Measurements from ENCODE around the gene CD40LG. TPM values are rescaled to one million over a fixed set of nuclear protein-coding genes. Genes with fewer than 3 reads are reported as not detected.

Gene CD40LG
- total and polyA plus RNA-seq, 12 donors = 0.07 to 0.78 (median 0.25) TPM; not detected in 6

DNA sequence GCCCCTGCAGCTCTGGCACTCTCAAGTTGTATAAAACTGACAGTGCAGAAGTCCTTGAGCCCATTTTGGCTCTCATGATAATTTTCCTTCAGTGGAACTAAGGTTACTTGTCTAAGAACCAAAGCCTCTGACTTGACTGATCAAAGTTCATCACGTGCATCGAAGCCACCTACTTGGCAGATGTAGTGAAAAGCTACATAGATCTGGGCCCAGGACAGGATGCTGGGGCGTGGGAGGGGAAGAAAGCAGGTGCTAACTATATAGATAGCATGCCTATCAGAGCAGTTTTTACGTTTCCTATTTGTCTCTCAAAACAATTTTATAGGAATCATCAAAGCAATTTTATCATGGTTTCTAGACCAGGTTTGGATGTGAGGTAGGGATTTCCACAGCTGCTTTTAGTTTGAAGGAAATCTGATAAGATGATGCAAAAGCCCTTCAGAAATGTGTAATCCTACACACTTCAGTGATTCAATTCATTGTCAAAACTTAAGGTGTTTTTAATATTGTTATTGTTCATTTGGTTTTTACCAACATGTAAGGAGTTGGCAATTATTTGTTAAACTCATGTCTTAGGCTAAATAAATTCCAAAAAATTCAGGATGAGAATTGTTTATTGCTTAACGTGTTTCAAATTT, 1.2 kb upstream of the CD40LG start:
- Histone ChIP-seq H3K27ac (no peak overlapping the region), H3K4me3 (no peak overlapping the region), H3K9me3 (replicated peaks in 1 of 3) (no peaks in the 10 kb centered on the region), H3K27me3 (no peaks in the 10 kb centered on the region), H3K4me1 (replicated peaks in 1 of 2) (no peaks in the 10 kb centered on the region), H3K36me3 (replicated peaks in 1 of 2) (no peaks in the 10 kb centered on the region)
- TF ChIP-seq, protein P1, sequence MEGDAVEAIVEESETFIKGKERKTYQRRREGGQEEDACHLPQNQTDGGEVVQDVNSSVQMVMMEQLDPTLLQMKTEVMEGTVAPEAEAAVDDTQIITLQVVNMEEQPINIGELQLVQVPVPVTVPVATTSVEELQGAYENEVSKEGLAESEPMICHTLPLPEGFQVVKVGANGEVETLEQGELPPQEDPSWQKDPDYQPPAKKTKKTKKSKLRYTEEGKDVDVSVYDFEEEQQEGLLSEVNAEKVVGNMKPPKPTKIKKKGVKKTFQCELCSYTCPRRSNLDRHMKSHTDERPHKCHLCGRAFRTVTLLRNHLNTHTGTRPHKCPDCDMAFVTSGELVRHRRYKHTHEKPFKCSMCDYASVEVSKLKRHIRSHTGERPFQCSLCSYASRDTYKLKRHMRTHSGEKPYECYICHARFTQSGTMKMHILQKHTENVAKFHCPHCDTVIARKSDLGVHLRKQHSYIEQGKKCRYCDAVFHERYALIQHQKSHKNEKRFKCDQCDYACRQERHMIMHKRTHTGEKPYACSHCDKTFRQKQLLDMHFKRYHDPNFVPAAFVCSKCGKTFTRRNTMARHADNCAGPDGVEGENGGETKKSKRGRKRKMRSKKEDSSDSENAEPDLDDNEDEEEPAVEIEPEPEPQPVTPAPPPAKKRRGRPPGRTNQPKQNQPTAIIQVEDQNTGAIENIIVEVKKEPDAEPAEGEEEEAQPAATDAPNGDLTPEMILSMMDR (IDR thresholded peaks at IDR 0.05) = no peak
- no peak for TF ChIP-seq POLR2A (IDR thresholded peaks at IDR 0.05)
- 48 to 76% (median 68%) methylated on average over 3 to 5 of the region's 5 CpGs for WGBS, 4 donors
- no peak for DNase-seq
- intact Hi-C loops (cut with DNase I) = no loop called here

DNA sequence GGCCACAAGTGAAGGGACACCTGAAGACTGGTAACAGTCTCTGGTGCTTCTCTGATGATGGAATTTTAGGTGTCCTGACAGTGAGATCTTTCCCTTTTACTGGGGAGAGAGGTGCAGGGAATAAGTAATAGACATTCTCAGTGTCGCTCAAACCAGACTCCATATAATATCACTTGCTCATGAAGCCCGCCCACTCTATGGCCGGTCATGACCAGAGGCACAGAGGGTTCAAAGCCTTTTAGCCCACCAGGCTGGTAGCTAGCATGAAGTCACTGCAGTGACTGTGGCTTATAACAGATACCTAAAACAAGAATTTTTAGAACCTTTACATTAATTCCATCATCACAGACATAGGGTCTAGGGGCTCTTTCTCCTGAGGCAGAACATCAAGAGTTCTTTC, 2.9 kb downstream of the CD40LG start:
- Histone ChIP-seq H3K36me3 (replicated peaks in 1 of 2) (no peaks in the 10 kb centered on the region), H3K27ac (no peak overlapping the region), H3K9me3 (replicated peaks in 1 of 3) (no peaks in the 10 kb centered on the region), H3K4me3 (no peak overlapping the region), H3K27me3 (no peaks in the 10 kb centered on the region), H3K4me1 (replicated peaks in 1 of 2) (no peaks in the 10 kb centered on the region)
- 83 to 94% (median 89%) methylated on average over 3 of the region's 3 CpGs for WGBS, 4 donors
- intact Hi-C loops (cut with DNase I) = no loop called here
- no peak for DNase-seq
- TF ChIP-seq POLR2A (IDR thresholded peaks at IDR 0.05) = no peak
- TF ChIP-seq, protein P1 (IDR thresholded peaks at IDR 0.05) = no peak

DNA sequence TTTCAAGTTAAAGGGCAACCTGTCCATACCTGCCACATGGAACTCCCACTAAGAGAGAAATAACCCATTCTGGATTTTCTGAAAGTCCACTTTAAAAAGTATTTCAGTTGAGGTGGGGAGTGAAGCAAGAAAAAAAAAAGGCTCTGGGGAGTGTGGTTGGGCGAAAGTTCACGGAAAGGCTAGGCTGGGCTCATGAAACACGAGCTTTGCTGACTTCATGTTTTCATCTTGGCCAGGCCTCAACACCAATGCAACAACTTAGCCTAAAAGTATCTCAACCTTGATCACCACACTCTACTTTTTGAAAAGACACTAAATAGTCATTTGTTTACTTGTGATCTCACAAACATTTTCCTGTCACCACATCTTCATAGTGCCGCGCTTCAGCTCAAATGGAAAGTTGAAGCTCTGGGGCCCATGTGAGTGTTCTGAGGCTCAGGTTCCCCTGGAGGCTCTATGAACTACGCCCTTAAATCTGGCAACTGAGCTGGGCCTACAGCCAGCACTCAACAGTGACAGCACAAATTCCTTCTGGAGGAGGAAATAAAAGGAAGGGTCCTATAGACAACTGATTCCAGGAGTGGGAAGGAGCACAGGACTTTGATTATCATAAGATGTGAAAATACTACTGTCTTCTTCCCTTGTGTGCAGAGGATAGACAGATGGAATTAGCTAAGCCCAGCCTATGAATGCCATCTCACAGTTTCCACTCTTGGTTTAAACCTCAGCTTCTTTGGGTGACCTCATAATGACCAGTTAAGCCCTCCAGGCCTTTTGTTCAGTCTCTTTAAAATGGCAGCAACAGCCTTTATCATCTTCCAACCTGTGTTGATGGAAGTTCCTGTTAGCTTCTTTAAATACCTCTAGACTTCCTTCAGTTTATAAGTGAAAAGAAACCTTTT, 5.1 kb downstream of the CD40LG start:
- no peaks in the 10 kb centered on the region for H3K27me3 ChIP-seq
- DNase-seq = no peak
- no peak overlapping the region for H3K4me3 ChIP-seq
- H3K36me3 ChIP-seq (replicated peaks in 1 of 2) = no peaks in the 10 kb centered on the region
- intact Hi-C loops (cut with DNase I) = no loop called here
- 69 to 92% (median 78%) methylated on average over 6 of the region's 6 CpGs for WGBS, 4 donors
- no peak overlapping the region for H3K27ac ChIP-seq
- H3K4me1 ChIP-seq (replicated peaks in 1 of 2) = no peaks in the 10 kb centered on the region
- no peaks in the 10 kb centered on the region for H3K9me3 ChIP-seq (replicated peaks in 1 of 3)
- TF ChIP-seq, protein P1 (IDR thresholded peaks at IDR 0.05) = no peak
- no peak for TF ChIP-seq POLR2A (IDR thresholded peaks at IDR 0.05)

DNA sequence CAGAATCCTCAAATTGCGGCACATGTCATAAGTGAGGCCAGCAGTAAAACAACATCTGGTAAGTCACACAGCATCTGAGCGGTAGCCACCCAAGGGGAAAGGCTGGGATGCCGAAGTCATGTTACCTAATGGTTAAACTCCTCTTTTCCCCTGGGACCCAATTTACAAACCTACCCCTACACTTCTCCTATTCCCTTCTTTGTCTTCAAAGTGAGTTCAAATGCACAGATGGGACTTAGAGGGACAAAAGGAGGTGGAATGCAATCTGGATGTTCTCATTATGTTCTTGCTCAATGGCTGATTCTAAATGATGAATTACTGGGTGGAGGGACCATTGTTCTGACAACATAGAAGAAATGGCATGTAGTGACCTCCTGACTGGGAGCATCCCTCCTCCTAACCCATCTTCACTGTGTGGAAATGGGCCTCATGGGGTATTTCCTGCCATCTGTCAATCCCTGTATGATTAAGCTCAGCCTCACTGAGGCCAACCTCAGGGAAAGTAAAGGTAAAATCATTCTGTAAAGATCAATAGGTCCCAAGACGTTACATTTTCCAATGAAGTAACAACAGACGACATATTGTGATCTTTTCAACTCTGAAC, 8.5 kb downstream of the CD40LG start:
- H3K4me1 ChIP-seq (replicated peaks in 1 of 2) = no peaks in the 10 kb centered on the region
- H3K4me3 ChIP-seq = no peak overlapping the region
- 74 to 88% (median 85%) methylated on average over 5 of the region's 5 CpGs for WGBS, 4 donors
- H3K9me3 ChIP-seq (replicated peaks in 1 of 3) = no peaks in the 10 kb centered on the region
- no peaks in the 10 kb centered on the region for H3K27me3 ChIP-seq
- TF ChIP-seq POLR2A (IDR thresholded peaks at IDR 0.05) = no peak
- TF ChIP-seq, protein P1 (IDR thresholded peaks at IDR 0.05) = no peak
- no peaks in the 10 kb centered on the region for H3K36me3 ChIP-seq (replicated peaks in 1 of 2)
- no peak overlapping the region for H3K27ac ChIP-seq
- DNase-seq = no peak
- intact Hi-C loops (cut with DNase I) = no loop called here
